ENCODE data around the gene UBXN2A. TPM values are rescaled to one million over a fixed set of nuclear protein-coding genes. Genes with fewer than 3 reads are reported as not detected.

Gene UBXN2A
- total and polyA plus RNA-seq, 4 experiments from 2014 or later, result 9.7 to 15.0 (median 13.4) TPM

DNA sequence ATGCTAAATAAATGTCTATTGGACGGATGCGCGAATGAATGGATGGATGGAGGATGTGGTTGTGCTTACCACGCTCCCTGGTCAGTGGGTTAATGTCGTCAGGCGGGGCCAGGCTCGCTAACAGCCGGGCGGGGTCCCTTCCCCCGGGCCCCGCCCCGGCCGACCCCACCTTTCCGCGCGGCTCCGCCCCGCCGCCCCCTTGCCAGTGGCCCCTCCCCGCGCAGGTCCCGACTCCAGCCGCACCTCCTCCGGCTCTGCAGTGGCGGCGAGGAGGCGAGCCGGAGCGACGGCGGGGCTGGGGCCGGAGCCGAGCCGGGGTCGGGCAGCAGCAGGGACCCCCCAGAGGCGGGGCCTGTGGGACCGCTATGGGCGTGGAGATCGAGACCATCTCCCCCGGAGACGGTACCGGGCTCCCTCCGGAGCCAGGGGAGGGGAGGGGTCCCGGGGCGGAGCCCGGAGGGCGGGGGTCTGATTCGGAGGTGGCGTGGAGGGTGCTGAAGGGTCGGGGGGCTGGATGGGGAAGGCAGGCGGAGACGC, 109.3 kb downstream of the UBXN2A start, which contains the start of gene FKBP1B:
Gene FKBP1B, plus strand, starts transcription at position 257 of the 537 bp plus-strand sequence. Its CDS starts 109 bp downstream, at position 366.
- H3K4me1 Mint-ChIP-seq, result peaks cover 14 to 28% (median 24%) of the 10 kb centered on the region in 4 donors
- Histone ChIP-seq H3K4me1 (ENCODE audit: insufficient read depth, low read length) (peaks cover 25% of the 10 kb centered on the region), H3K4me3 (ENCODE audit: low read length in 2 of 2) (peak within 1 kb of the TSS in 1 of 2 donors; percentile 54), H3K36me3 (ENCODE audit: insufficient read depth, low read length) (no peaks in the 10 kb centered on the region), H3K27me3 (ENCODE audit: insufficient read depth, low read length) (no peaks in the 10 kb centered on the region), H3K9me3 (ENCODE audit: control insufficient read depth in 1 of 2, low read length in 2 of 2) (no peaks in the 10 kb centered on the region), H3K27ac (ENCODE audit: low read depth, low read length) (no peak within 1 kb of the TSS)
- peak within 1 kb of the TSS in 3 of 7 donors; percentile 59 to 89 (median 82) for H3K27ac Mint-ChIP-seq
- ChIA-PET CTCF (ENCODE audit: partially characterized antibody) (interaction anchor here (0.9 to 1.4 kb wide), 2 partner anchors 27 to 122 kb away, joined by 4 to 8 read pairs; partner anchors contain the start of gene ATAD2B), POLR2A (ENCODE audit: partially characterized antibody) (interaction anchor here (0.6 to 5.5 kb wide), 4 partner anchors 21 to 311 kb away, joined by 3 to 70 read pairs (median 13); partner anchors contain the start of genes ATAD2B, ITSN2 and SF3B6)
- peak within 1 kb of the TSS in 6 of 8 donors; percentile 80 to 96 (median 87) for H3K4me3 Mint-ChIP-seq
- intact Hi-C loops (cut with micrococcal nuclease), result no loop called here
- H3K9me3 Mint-ChIP-seq, result no peaks in the 10 kb centered on the region
- peaks cover 0 to 1% of the 10 kb centered on the region in 2 donors for H3K27me3 Mint-ChIP-seq
- DNase-seq, result peak; percentile 20 to 62 (median 33)
- peaks cover 0 to 5% of the 10 kb centered on the region in 2 donors for H3K36me3 Mint-ChIP-seq

DNA sequence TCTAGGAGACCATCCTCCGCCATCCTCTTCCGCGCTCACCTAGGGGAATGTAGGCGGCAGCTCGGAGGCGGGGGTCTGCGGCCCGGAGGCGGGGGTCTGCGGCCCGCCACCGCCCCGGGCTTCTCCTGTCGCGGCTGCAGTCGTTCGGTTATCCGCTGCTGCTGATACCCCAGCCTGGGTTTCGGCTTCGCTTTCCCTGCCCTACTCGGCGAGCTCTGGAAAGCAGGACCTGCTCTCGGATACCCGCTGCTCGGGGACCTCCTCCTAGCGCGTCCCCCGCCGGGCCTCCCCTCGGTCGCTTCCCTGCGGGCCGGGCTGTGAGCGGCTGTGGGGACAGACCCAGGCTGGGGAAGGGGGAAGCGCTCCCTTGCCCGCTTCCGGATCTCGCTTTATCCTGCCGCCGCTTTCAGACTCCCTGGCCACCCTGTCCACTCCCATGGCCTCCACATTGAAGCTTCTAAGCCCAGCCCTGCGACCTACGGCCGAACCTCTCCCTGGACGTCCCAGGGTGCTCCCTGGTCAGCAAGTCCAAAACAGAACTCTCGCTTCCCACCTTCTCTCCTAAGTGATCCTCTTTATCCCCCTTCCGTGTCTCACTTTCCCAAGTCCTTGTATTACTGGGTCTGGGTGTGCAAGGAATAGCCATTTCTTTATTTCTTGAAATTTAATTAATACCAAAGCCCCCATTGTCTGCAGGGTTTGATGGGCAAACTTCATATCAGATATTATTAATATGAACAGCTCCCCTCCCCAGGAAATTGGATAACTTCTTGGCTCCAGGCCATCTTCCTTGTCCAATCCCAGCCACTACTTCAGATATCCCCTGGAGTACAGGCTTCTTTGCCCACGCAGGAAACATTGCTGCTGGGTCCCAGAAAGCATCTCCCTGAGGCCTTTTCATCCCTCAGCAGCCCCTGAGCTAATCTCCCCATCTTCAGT, 110.0 kb downstream of the UBXN2A start:
- Mint-ChIP-seq H3K9me3 (no peaks in the 10 kb centered on the region), H3K4me3 (peak overlapping the region in 6 of 8 donors; percentile 44 to 83 (median 66)), H3K27ac (no peak overlapping the region), H3K27me3 (peaks cover 0 to 1% of the 10 kb centered on the region in 2 donors), H3K36me3 (peaks cover 0 to 5% of the 10 kb centered on the region in 2 donors), H3K4me1 (peaks cover 9 to 22% (median 19%) of the 10 kb centered on the region in 4 donors)
- H3K4me3 ChIP-seq (ENCODE audit: low read length in 2 of 2), result peak overlapping the region in 1 of 2 donors; percentile 54
- peak in 3 of 5 donors; percentile 6 to 11 (median 9) for DNase-seq
- H3K9me3 ChIP-seq (ENCODE audit: control insufficient read depth in 1 of 2, low read length in 2 of 2), result no peaks in the 10 kb centered on the region
- ChIA-PET CTCF (ENCODE audit: partially characterized antibody) (no interaction called here), POLR2A (ENCODE audit: partially characterized antibody) (interaction anchor here (1.0 to 5.5 kb wide), 4 partner anchors 26 to 310 kb away, joined by 3 to 70 read pairs (median 14); partner anchors contain the start of genes ATAD2B, ITSN2, SF3B6 and UBXN2A)
- peaks cover 25% of the 10 kb centered on the region for H3K4me1 ChIP-seq (ENCODE audit: insufficient read depth, low read length)
- H3K27ac ChIP-seq (ENCODE audit: low read depth, low read length), result no peak overlapping the region
- intact Hi-C loops (cut with micrococcal nuclease), result no loop called here
- no peaks in the 10 kb centered on the region for H3K36me3 ChIP-seq (ENCODE audit: insufficient read depth, low read length)
- H3K27me3 ChIP-seq (ENCODE audit: insufficient read depth, low read length), result no peaks in the 10 kb centered on the region

GRCh38 chr2:24051833-24052232, 111.6 kb downstream of the UBXN2A start:
- H3K4me1 ChIP-seq (ENCODE audit: insufficient read depth, low read length), result peaks cover 18% of the 10 kb centered on the region
- intact Hi-C loops (cut with micrococcal nuclease), result no loop called here
- H3K9me3 Mint-ChIP-seq, result no peaks in the 10 kb centered on the region
- no peak overlapping the region for H3K27ac ChIP-seq (ENCODE audit: low read depth, low read length)
- peaks cover 7 to 12% (median 11%) of the 10 kb centered on the region in 4 donors for H3K4me1 Mint-ChIP-seq
- no peaks in the 10 kb centered on the region for H3K9me3 ChIP-seq (ENCODE audit: control insufficient read depth in 1 of 2, low read length in 2 of 2)
- CTCF ChIA-PET (ENCODE audit: partially characterized antibody), result no interaction called here
- no peak for DNase-seq
- no peaks in the 10 kb centered on the region for H3K36me3 ChIP-seq (ENCODE audit: insufficient read depth, low read length)
- H3K36me3 Mint-ChIP-seq, result peaks cover 0 to 5% of the 10 kb centered on the region in 2 donors
- H3K27me3 ChIP-seq (ENCODE audit: insufficient read depth, low read length), result no peaks in the 10 kb centered on the region
- H3K27ac Mint-ChIP-seq, result no peak overlapping the region
- peaks cover 0 to 1% of the 10 kb centered on the region in 2 donors for H3K27me3 Mint-ChIP-seq
- H3K4me3 ChIP-seq (ENCODE audit: low read length in 2 of 2), result no peak overlapping the region
- no peak overlapping the region for H3K4me3 Mint-ChIP-seq
- POLR2A ChIA-PET (ENCODE audit: partially characterized antibody), result no interaction called here

DNA sequence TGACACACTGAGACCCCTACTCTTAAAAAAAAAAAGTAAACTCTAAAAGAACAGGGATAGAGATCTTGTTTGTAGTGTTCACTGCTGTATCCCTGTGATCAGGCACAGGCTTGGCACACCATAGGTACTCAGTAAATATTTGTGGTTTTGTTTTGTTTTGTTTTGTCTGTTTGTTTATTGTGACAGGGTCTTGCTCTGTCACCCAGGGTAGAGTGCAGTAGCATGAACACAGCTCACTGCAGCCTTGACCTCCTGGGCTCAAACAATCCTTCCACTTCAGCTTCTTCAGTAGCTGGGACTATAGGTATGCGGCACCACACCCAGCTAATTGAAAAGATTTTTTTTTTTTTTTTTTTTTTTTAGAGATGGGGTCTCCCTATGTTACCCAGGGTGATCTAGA, 112.7 kb downstream of the UBXN2A start:
- no peak overlapping the region for H3K4me3 ChIP-seq (ENCODE audit: low read length in 2 of 2)
- H3K4me1 Mint-ChIP-seq, result peaks cover 0 to 2% (median 1%) of the 10 kb centered on the region in 4 donors
- ChIA-PET POLR2A (ENCODE audit: partially characterized antibody) (no interaction called here), CTCF (ENCODE audit: partially characterized antibody) (interaction anchor here (1.0 kb wide), 1 partner anchor 30 kb away, joined by 3 read pairs; no protein-coding TSS in a partner anchor)
- DNase-seq, result no peak
- H3K4me3 Mint-ChIP-seq, result no peak overlapping the region
- intact Hi-C loops (cut with micrococcal nuclease), result no loop called here
- no peaks in the 10 kb centered on the region for H3K9me3 Mint-ChIP-seq
- no peaks in the 10 kb centered on the region for H3K27me3 ChIP-seq (ENCODE audit: insufficient read depth, low read length)
- no peaks in the 10 kb centered on the region for H3K36me3 Mint-ChIP-seq
- H3K27me3 Mint-ChIP-seq, result no peaks in the 10 kb centered on the region
- H3K36me3 ChIP-seq (ENCODE audit: insufficient read depth, low read length), result no peaks in the 10 kb centered on the region
- H3K27ac Mint-ChIP-seq, result no peak overlapping the region
- H3K27ac ChIP-seq (ENCODE audit: low read depth, low read length), result no peak overlapping the region
- H3K4me1 ChIP-seq (ENCODE audit: insufficient read depth, low read length), result peaks cover 13% of the 10 kb centered on the region
- H3K9me3 ChIP-seq (ENCODE audit: control insufficient read depth in 1 of 2, low read length in 2 of 2), result no peaks in the 10 kb centered on the region

Other genes starting within 250 kb of the UBXN2A start
- 10 to 100 TPM; 38.7 to 44.4 TPM for gene ATAD2B, start 13.3 kb upstream of the UBXN2A start, total RNA-seq
- 1 to 10 TPM; 3.8 to 7.1 TPM for gene ATAD2B, start 13.3 kb upstream of the UBXN2A start, polyA plus RNA-seq
- gene MFSD2B, start 69.6 kb downstream of the UBXN2A start, total RNA-seq, result not detected
- gene MFSD2B, start 69.6 kb downstream of the UBXN2A start, polyA plus RNA-seq, result not detected
- 10 to 100 TPM; 17.5 to 20.5 TPM for gene WDCP, start 106.9 kb downstream of the UBXN2A start, total RNA-seq
- gene WDCP, start 106.9 kb downstream of the UBXN2A start, polyA plus RNA-seq, result 1 to 10 TPM; 4.8 to 5.1 TPM
- 1 to 10 TPM in 1 of 2 experiments, under 1 TPM in 1; 0.58 to 1.3 TPM for gene FKBP1B, start 109.3 kb downstream of the UBXN2A start, total RNA-seq
- gene FKBP1B, start 109.3 kb downstream of the UBXN2A start, polyA plus RNA-seq, result 1 to 10 TPM; 2.3 to 2.5 TPM
- 10 to 100 TPM; 50.0 to 55.3 TPM for gene SF3B6, start 135.9 kb downstream of the UBXN2A start, total RNA-seq
- gene SF3B6, start 135.9 kb downstream of the UBXN2A start, polyA plus RNA-seq, result 100 to 1,000 TPM; 180 to 238 TPM
- under 1 TPM; 0.20 to 0.47 TPM for gene TP53I3, start 144.4 kb downstream of the UBXN2A start, total RNA-seq
- under 1 TPM in 1 of 2 donors, not detected in 1; 0.15 TPM for gene TP53I3, start 144.4 kb downstream of the UBXN2A start, polyA plus RNA-seq
- not detected for gene PFN4, start 182.9 kb downstream of the UBXN2A start, total RNA-seq
- not detected for gene PFN4, start 182.9 kb downstream of the UBXN2A start, polyA plus RNA-seq
- 10 to 100 TPM; 17.2 to 24.4 TPM for gene FAM228B, start 183.0 kb downstream of the UBXN2A start, total RNA-seq
- gene FAM228B, start 183.0 kb downstream of the UBXN2A start, polyA plus RNA-seq, result 1 to 10 TPM; 4.5 to 7.4 TPM
- under 1 TPM; 0.36 to 0.81 TPM for gene FAM228A, start 234.6 kb downstream of the UBXN2A start, total RNA-seq
- under 1 TPM in 1 of 2 donors, not detected in 1; 0.28 TPM for gene FAM228A, start 234.6 kb downstream of the UBXN2A start, polyA plus RNA-seq

All from CD4-positive, alpha-beta memory T cell (primary cell).